HEK293 (cell line): ENCODE data around the gene BAIAP2.

ENCODE experiments used
- CTCF ChIA-PET: fragments of 350-600 bp; formaldehyde crosslinking; extraction: SDS; loops from one replicate; lab custom pipeline; 2021; ENCODE audit warnings: antibody characterized with exemption; lab: Yijun Ruan, JAX
- POLR2A ChIA-PET: fragments of 300-600 bp; formaldehyde crosslinking; extraction: SDS; loops from one replicate; lab custom pipeline; 2020; ENCODE audit warnings: antibody characterized with exemption, inconsistent platforms; lab: Yijun Ruan, JAX
- H3K27ac ChIP-seq: fragments of 200-500 bp; sonication (Bioruptor generic); 2 replicates; pipeline ENCODE4 v1.5.1; 2014; ENCODE audit warnings: low read depth, low read length, control low read depth, inconsistent platforms; ENCODE audit errors: extremely low read depth
- H3K36me3 ChIP-seq, 2 experiments: fragments of 200-500 bp in 1 of 2; sonication (Bioruptor generic) in 1 of 2; 1 replicate in 1 of 2; 2 replicates in 1 of 2; pipeline ENCODE4 v1.5.1; 2014 to 2017; ENCODE audit warnings: inconsistent platforms in 2 of 2, low read length in 2 of 2; ENCODE audit not compliant: control insufficient read depth in 2 of 2, insufficient read depth in 1 of 2
- H3K4me1 ChIP-seq: fragments of 200-500 bp; sonication (Bioruptor generic); 2 replicates; pipeline ENCODE4 v1.5.1; 2014; ENCODE audit warnings: mild to moderate bottlenecking, low read length, inconsistent platforms; ENCODE audit not compliant: control insufficient read depth, insufficient read depth
- H3K4me3 ChIP-seq: 2 replicates; pipeline ENCODE4 v1.5.1; 2011; ENCODE audit warnings: low read depth, mild to moderate bottlenecking, control low read depth, low read length, moderate library complexity
- H3K9me3 ChIP-seq: fragments of 200-500 bp; sonication (Bioruptor generic); 2 replicates; pipeline ENCODE4 v1.5.1; 2014; ENCODE audit warnings: low read depth, low read length, inconsistent platforms; ENCODE audit not compliant: control insufficient read depth, insufficient read depth
- KLF1 ChIP-seq: fragments of 450-650 bp; formaldehyde crosslinking; IDR thresholded peaks from 2 replicates; pipeline ENCODE4 v1.5.1; 2016; ENCODE audit warnings: missing biosample characterization, missing genetic modification characterization
- PRDM1 ChIP-seq: fragments of 450-650 bp; formaldehyde crosslinking; IDR thresholded peaks from 2 replicates; pipeline ENCODE4; 2016; ENCODE audit warnings: missing biosample characterization, missing genetic modification characterization
- SP2 ChIP-seq: fragments of 450-650 bp; formaldehyde crosslinking; IDR thresholded peaks from 2 replicates; pipeline ENCODE4 v1.5.1; 2016; ENCODE audit warnings: missing biosample characterization, missing genetic modification characterization
- ZBTB21 ChIP-seq: fragments of 450-650 bp; formaldehyde crosslinking; IDR thresholded peaks from 2 replicates; pipeline ENCODE4 v1.5.1; 2017; ENCODE audit warnings: missing biosample characterization, missing genetic modification characterization
- ZFP69B ChIP-seq: fragments of 450-650 bp; formaldehyde crosslinking; IDR thresholded peaks from 2 replicates; pipeline ENCODE4 v1.5.1; 2016; ENCODE audit warnings: missing biosample characterization, missing genetic modification characterization
- ZNF138 ChIP-seq: fragments of 450-650 bp; formaldehyde crosslinking; IDR thresholded peaks from 2 replicates; pipeline ENCODE4 v1.5.1; 2016; ENCODE audit warnings: missing biosample characterization, missing genetic modification characterization, borderline replicate concordance
- ZNF19 ChIP-seq: fragments of 450-650 bp; formaldehyde crosslinking; IDR thresholded peaks from 2 replicates; pipeline ENCODE4; 2016; ENCODE audit warnings: missing biosample characterization, missing genetic modification characterization, low read depth
- ZNF274 ChIP-seq, 2 experiments: fragments of 200-500 bp in 1 of 2; fragments of 450-650 bp in 1 of 2; sonication (Bioruptor generic) in 1 of 2; formaldehyde crosslinking in 1 of 2; IDR thresholded peaks; 2 replicates each; pipeline versions ENCODE4 v1.5.1 to v1.6.1; 2014 to 2016; ENCODE audit warnings: borderline replicate concordance in 1 of 2, inconsistent platforms in 1 of 2, low read length in 1 of 2, missing biosample characterization in 1 of 2, missing genetic modification characterization in 1 of 2
- ZNF37A ChIP-seq: fragments of 450-650 bp; IDR thresholded peaks from 2 replicates; pipeline ENCODE4 v1.5.1; 2018; ENCODE audit warnings: missing biosample characterization, missing genetic modification characterization
- ZNF426 ChIP-seq: fragments of 450-650 bp; formaldehyde crosslinking; IDR thresholded peaks from 2 replicates; pipeline ENCODE4 v1.5.1; 2017; ENCODE audit warnings: missing biosample characterization, missing genetic modification characterization, mild to moderate bottlenecking, inconsistent platforms, moderate library complexity
- ZNF473 ChIP-seq: fragments of 450-650 bp; formaldehyde crosslinking; IDR thresholded peaks from 2 replicates; pipeline ENCODE4 v1.5.1; 2017; ENCODE audit warnings: missing biosample characterization, missing genetic modification characterization
- ZNF561 ChIP-seq: fragments of 450-650 bp; IDR thresholded peaks from 2 replicates; pipeline ENCODE4 v1.5.1; 2018; ENCODE audit warnings: missing biosample characterization, missing genetic modification characterization, borderline replicate concordance
- ZNF629 ChIP-seq: fragments of 450-650 bp; formaldehyde crosslinking; IDR thresholded peaks from 2 replicates; pipeline ENCODE4 v1.5.1; 2017; ENCODE audit warnings: missing biosample characterization, missing genetic modification characterization
- ZSCAN23 ChIP-seq: fragments of 450-650 bp; formaldehyde crosslinking; IDR thresholded peaks from 2 replicates; pipeline ENCODE4 v1.5.1; 2016; ENCODE audit warnings: missing biosample characterization, missing genetic modification characterization
- TF ChIP-seq, protein P1 (sequence below): fragments of 450-650 bp; IDR thresholded peaks from 2 replicates; pipeline ENCODE4 v1.5.1; 2018; ENCODE audit warnings: missing biosample characterization, missing genetic modification characterization
- TF ChIP-seq, protein P2 (sequence below): fragments of 450-650 bp; formaldehyde crosslinking; IDR thresholded peaks from 2 replicates; pipeline ENCODE4 v1.5.1; 2016; ENCODE audit warnings: missing biosample characterization, missing genetic modification characterization
- TF ChIP-seq, protein P3 (sequence below): fragments of 450-650 bp; formaldehyde crosslinking; IDR thresholded peaks from 2 replicates; pipeline ENCODE4 v1.5.1; 2016; ENCODE audit warnings: missing biosample characterization, missing genetic modification characterization
- TF ChIP-seq, protein P4 (sequence below): fragments of 450-650 bp; formaldehyde crosslinking; IDR thresholded peaks from 2 replicates; pipeline ENCODE4 v1.5.1; 2016; ENCODE audit warnings: missing biosample characterization, missing genetic modification characterization
- TF ChIP-seq, protein P5 (sequence below): fragments of 450-650 bp; formaldehyde crosslinking; IDR thresholded peaks from 2 replicates; pipeline ENCODE4 v1.5.1; 2017; ENCODE audit warnings: missing biosample characterization, mild to moderate bottlenecking, missing genetic modification characterization, moderate library complexity

BAIAP2 gene

DNA sequence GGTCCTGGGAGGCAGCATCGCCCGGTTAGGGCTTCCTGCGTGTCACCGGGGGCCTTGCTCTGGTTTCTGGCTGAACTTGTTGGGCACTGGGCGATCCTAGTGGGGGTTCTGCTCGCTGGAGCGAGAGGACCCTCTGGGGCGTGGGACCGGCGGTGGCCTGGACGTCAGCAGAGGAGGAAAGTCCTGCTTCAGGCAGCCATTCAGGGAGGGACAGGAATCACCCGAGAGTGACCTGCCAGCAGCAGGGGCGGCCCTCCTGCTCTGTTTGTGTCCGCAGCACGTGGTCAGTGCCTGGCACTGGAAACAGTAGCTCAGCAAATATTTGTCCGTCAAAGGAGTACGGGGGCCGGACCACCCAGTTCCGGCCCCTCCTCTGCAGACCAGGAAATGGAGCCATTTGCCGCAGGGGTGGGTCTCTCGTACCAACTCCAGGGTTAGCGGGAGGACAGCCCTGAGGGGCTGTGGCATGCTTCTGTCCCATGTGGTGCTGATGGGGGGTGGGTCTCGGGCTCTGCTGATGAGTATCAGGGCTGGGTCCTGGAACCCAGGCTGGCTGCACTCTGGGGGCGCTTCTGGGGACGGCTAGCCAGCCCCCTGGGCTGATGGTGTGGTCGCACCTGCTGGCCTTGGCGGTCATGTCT, 48.3 kb downstream of the BAIAP2 start:
- H3K9me3 ChIP-seq = no peaks in the 10 kb centered on the region
- no peaks in the 10 kb centered on the region for H3K4me1 ChIP-seq
- H3K27ac ChIP-seq = no peak overlapping the region
- CTCF ChIA-PET = interaction anchor here (1.4 kb wide), 1 partner anchor 14 kb away, joined by 5 read pairs; no protein-coding TSS in a partner anchor
- POLR2A ChIA-PET = interaction anchor here (0.6 kb wide), 1 partner anchor 14 kb away, joined by 3 read pairs; no protein-coding TSS in a partner anchor
- TF ChIP-seq, protein P1, sequence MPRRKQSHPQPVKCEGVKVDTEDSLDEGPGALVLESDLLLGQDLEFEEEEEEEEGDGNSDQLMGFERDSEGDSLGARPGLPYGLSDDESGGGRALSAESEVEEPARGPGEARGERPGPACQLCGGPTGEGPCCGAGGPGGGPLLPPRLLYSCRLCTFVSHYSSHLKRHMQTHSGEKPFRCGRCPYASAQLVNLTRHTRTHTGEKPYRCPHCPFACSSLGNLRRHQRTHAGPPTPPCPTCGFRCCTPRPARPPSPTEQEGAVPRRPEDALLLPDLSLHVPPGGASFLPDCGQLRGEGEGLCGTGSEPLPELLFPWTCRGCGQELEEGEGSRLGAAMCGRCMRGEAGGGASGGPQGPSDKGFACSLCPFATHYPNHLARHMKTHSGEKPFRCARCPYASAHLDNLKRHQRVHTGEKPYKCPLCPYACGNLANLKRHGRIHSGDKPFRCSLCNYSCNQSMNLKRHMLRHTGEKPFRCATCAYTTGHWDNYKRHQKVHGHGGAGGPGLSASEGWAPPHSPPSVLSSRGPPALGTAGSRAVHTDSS (tag by site-specific recombination) = no peak
- TF ChIP-seq, protein P2, sequence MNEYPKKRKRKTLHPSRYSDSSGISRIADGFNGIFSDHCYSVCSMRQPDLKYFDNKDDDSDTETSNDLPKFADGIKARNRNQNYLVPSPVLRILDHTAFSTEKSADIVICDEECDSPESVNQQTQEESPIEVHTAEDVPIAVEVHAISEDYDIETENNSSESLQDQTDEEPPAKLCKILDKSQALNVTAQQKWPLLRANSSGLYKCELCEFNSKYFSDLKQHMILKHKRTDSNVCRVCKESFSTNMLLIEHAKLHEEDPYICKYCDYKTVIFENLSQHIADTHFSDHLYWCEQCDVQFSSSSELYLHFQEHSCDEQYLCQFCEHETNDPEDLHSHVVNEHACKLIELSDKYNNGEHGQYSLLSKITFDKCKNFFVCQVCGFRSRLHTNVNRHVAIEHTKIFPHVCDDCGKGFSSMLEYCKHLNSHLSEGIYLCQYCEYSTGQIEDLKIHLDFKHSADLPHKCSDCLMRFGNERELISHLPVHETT (tag by site-specific recombination) = no peak
- TF ChIP-seq, protein P3, sequence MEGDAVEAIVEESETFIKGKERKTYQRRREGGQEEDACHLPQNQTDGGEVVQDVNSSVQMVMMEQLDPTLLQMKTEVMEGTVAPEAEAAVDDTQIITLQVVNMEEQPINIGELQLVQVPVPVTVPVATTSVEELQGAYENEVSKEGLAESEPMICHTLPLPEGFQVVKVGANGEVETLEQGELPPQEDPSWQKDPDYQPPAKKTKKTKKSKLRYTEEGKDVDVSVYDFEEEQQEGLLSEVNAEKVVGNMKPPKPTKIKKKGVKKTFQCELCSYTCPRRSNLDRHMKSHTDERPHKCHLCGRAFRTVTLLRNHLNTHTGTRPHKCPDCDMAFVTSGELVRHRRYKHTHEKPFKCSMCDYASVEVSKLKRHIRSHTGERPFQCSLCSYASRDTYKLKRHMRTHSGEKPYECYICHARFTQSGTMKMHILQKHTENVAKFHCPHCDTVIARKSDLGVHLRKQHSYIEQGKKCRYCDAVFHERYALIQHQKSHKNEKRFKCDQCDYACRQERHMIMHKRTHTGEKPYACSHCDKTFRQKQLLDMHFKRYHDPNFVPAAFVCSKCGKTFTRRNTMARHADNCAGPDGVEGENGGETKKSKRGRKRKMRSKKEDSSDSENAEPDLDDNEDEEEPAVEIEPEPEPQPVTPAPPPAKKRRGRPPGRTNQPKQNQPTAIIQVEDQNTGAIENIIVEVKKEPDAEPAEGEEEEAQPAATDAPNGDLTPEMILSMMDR (tag by site-specific recombination) = no peak
- TF ChIP-seq, protein P4, sequence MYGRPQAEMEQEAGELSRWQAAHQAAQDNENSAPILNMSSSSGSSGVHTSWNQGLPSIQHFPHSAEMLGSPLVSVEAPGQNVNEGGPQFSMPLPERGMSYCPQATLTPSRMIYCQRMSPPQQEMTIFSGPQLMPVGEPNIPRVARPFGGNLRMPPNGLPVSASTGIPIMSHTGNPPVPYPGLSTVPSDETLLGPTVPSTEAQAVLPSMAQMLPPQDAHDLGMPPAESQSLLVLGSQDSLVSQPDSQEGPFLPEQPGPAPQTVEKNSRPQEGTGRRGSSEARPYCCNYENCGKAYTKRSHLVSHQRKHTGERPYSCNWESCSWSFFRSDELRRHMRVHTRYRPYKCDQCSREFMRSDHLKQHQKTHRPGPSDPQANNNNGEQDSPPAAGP (tag by site-specific recombination) = no peak
- TF ChIP-seq ZNF473 (tag by site-specific recombination) (no peak), PRDM1 (tag by site-specific recombination) (no peak), ZNF37A (tag by site-specific recombination) (no peak), ZBTB21 (tag by site-specific recombination) (no peak), ZNF19 (tag by site-specific recombination) (no peak), SP2 (tag by site-specific recombination) (no peak), ZNF426 (tag by site-specific recombination) (no peak), ZNF629 (tag by site-specific recombination) (no peak), ZSCAN23 (no peak), KLF1 (tag by site-specific recombination) (no peak), ZNF138 (no peak), ZNF561 (tag by site-specific recombination) (no peak), ZFP69B (tag by site-specific recombination) (no peak), ZNF274 (IDR thresholded peaks at IDR 0.05; ENCODE audit: low read length) (no peak), ZNF274 (tag by site-specific recombination; IDR thresholded peaks at IDR 0.05; ENCODE audit: borderline replicate concordance) (no peak)
- TF ChIP-seq, protein P5, sequence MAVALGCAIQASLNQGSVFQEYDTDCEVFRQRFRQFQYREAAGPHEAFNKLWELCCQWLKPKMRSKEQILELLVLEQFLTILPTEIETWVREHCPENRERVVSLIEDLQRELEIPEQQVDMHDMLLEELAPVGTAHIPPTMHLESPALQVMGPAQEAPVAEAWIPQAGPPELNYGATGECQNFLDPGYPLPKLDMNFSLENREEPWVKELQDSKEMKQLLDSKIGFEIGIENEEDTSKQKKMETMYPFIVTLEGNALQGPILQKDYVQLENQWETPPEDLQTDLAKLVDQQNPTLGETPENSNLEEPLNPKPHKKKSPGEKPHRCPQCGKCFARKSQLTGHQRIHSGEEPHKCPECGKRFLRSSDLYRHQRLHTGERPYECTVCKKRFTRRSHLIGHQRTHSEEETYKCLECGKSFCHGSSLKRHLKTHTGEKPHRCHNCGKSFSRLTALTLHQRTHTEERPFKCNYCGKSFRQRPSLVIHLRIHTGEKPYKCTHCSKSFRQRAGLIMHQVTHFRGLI (tag by site-specific recombination) = no peak
- H3K4me3 ChIP-seq = no peak overlapping the region
- peaks cover 0 to 52% of the 10 kb centered on the region in 2 experiments; a peak in 1 of 3 replicates for H3K36me3 ChIP-seq
